Stomach (tissue), 4 donors: ENCODE results near the gene SRC.

ENCODE experiments used
- EP300 ChIP-seq: sonication (generic); formaldehyde crosslinking; IDR thresholded peaks from one replicate; pipeline ENCODE4 v1.6.1; 2017; ENCODE audit warnings: antibody characterized with exemption
- POLR2A ChIP-seq, 4 donors: fragments of 450-650 bp; IDR thresholded peaks; one replicate each; pipeline ENCODE4 v1.6.1; 2016; ENCODE audit warnings: antibody characterized with exemption in 4 of 4, control low read depth in 2 of 4, mild to moderate bottlenecking in 1 of 4, moderate library complexity in 1 of 4
- POLR2AphosphoS5 ChIP-seq, 3 donors: sonication (generic); formaldehyde crosslinking; IDR thresholded peaks; one replicate each; pipeline ENCODE4 v1.6.1; 2016; ENCODE audit warnings: antibody characterized with exemption in 3 of 3
- TF ChIP-seq, protein P1 (sequence below), 7 experiments: fragments of 450-650 bp in 4 of 7; fragments of 200-600 bp in 3 of 7; sonication (generic) in 3 of 7; IDR thresholded peaks; one replicate each; pipeline ENCODE4 v1.5.1; 2016 to 2019; ENCODE audit warnings: antibody characterized with exemption in 7 of 7, control low read depth in 2 of 7, mild to moderate bottlenecking in 1 of 7

DNA sequence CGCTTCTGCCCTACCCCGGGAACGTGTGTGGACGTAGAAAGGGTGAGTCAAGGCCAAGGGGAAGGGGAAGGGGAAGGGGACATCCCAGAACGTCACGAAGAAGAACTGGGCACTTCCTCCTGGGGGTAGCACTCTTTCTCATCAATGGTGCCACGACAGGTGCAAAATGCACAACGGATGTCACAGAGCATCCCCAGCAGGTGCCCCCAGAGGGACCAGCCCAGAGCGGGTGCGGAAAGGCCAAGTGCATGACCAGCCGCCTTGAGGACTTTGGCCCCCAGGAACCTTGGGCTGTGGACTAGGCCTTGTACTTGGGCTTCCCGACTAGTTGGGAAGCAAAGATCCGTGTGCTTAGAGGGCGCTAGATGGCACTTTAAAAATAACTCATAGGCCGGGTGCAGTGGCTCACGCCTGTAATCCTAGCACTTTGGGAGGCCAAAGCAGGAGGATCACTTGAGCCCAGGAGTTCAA, 12.1 kb upstream of the SRC start:
- TF ChIP-seq, protein P1, sequence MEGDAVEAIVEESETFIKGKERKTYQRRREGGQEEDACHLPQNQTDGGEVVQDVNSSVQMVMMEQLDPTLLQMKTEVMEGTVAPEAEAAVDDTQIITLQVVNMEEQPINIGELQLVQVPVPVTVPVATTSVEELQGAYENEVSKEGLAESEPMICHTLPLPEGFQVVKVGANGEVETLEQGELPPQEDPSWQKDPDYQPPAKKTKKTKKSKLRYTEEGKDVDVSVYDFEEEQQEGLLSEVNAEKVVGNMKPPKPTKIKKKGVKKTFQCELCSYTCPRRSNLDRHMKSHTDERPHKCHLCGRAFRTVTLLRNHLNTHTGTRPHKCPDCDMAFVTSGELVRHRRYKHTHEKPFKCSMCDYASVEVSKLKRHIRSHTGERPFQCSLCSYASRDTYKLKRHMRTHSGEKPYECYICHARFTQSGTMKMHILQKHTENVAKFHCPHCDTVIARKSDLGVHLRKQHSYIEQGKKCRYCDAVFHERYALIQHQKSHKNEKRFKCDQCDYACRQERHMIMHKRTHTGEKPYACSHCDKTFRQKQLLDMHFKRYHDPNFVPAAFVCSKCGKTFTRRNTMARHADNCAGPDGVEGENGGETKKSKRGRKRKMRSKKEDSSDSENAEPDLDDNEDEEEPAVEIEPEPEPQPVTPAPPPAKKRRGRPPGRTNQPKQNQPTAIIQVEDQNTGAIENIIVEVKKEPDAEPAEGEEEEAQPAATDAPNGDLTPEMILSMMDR (IDR thresholded peaks at IDR 0.05), result no peak
- TF ChIP-seq POLR2A (IDR thresholded peaks at IDR 0.05) (no peak), EP300 (no peak), POLR2AphosphoS5 (IDR thresholded peaks at IDR 0.05) (no peak)
